ENCODE results near the gene ADGRL2.

The ADGRL2 gene

GRCh38 chr1:81920886-81921285 lies 120.2 kb downstream of the ADGRL2 start:
- DNase-seq = no peak

- DNase-seq = no peak
These were observed 120.6 kb downstream of the ADGRL2 start for GRCh38 chr1:81921344-81921743.

GRCh38 chr1:81921851-81922462 lies 121.2 kb downstream of the ADGRL2 start:
- DNase-seq = no peak

GRCh38 chr1:81922955-81923354 lies 122.2 kb downstream of the ADGRL2 start:
- no peak for DNase-seq

- no peak for DNase-seq
These were observed 128.4 kb downstream of the ADGRL2 start for GRCh38 chr1:81929106-81929505.

- DNase-seq = no peak
These were observed 136.1 kb downstream of the ADGRL2 start for GRCh38 chr1:81936853-81937252.

- no peak for DNase-seq
These were observed 137.2 kb downstream of the ADGRL2 start for GRCh38 chr1:81937791-81938450.

GRCh38 chr1:81948495-81948894 lies 147.8 kb downstream of the ADGRL2 start:
- no peak for DNase-seq

- no peak for DNase-seq
These were observed 148.7 kb downstream of the ADGRL2 start for GRCh38 chr1:81949421-81949820.

GRCh38 chr1:81950037-81950436 lies 149.3 kb downstream of the ADGRL2 start:
- DNase-seq = no peak

- DNase-seq = no peak
These were observed 150.0 kb downstream of the ADGRL2 start for GRCh38 chr1:81950591-81951244.

GRCh38 chr1:81954534-81955020 lies 153.8 kb downstream of the ADGRL2 start:
- DNase-seq = no peak

- no peak for DNase-seq
These were observed 167.2 kb downstream of the ADGRL2 start for GRCh38 chr1:81967951-81968350.

- DNase-seq = no peak
These were observed 169.7 kb downstream of the ADGRL2 start for GRCh38 chr1:81970416-81970815.

GRCh38 chr1:81974222-81974841 lies 173.6 kb downstream of the ADGRL2 start:
- DNase-seq = no peak

- no peak for DNase-seq
These were observed 174.3 kb downstream of the ADGRL2 start for GRCh38 chr1:81974883-81975555.

- no peak for DNase-seq
These were observed 175.8 kb downstream of the ADGRL2 start for GRCh38 chr1:81976539-81976938.

GRCh38 chr1:81978945-81979344 lies 178.2 kb downstream of the ADGRL2 start:
- no peak for DNase-seq

- no peak for DNase-seq
These were observed 181.8 kb downstream of the ADGRL2 start for GRCh38 chr1:81982523-81982922.

GRCh38 chr1:81989524-81989923 lies 188.8 kb downstream of the ADGRL2 start:
- DNase-seq = no peak

- DNase-seq = no peak
These were observed 189.5 kb downstream of the ADGRL2 start for GRCh38 chr1:81990241-81990640.

GRCh38 chr1:81998165-81998564 lies 197.4 kb downstream of the ADGRL2 start:
- no peak for DNase-seq

- DNase-seq = no peak
These were observed 198.6 kb downstream of the ADGRL2 start for GRCh38 chr1:81999364-81999763.

All from femur (tissue), 1 donor.